Measurements from ENCODE around the gene RAPGEF1. TPM values are rescaled to one million over a fixed set of nuclear protein-coding genes. Genes with fewer than 3 reads are reported as not detected.

Gene RAPGEF1
- total and polyA plus RNA-seq, 7 donors: 72.3 to 319 (median 268) TPM

GRCh38 chr9:131603711-131604439 lies 136.0 kb downstream of the RAPGEF1 start:
- Histone ChIP-seq H3K4me3 (no peak overlapping the region), H3K27me3 (ENCODE audit: insufficient read depth in 3 of 3, low read length in 2 of 3) (no peaks in the 10 kb centered on the region), H3K36me3 (ENCODE audit: insufficient read depth in 1 of 2, low read depth in 1 of 2) (peaks cover 5 to 83% of the 10 kb centered on the region in 2 donors), H3K4me1 (peaks cover 18% of the 10 kb centered on the region), H3K27ac (no peak overlapping the region), H3K9me3 (no peaks in the 10 kb centered on the region)
- WGBS, 3 donors: 85 to 88% (median 86%) methylated on average over 16 of the region's 16 CpGs
- TF ChIP-seq CTCF (IDR thresholded peaks at IDR 0.05): no peak
- ATAC-seq (no peak), DNase-seq (no peak)
- intact Hi-C loops (cut with DNase I): no loop called here

- Histone ChIP-seq H3K27ac (no peak overlapping the region), H3K36me3 (ENCODE audit: insufficient read depth in 1 of 2, low read depth in 1 of 2) (peaks cover 5 to 90% of the 10 kb centered on the region in 2 donors), H3K27me3 (ENCODE audit: insufficient read depth in 3 of 3, low read length in 2 of 3) (no peaks in the 10 kb centered on the region), H3K4me3 (no peak overlapping the region), H3K4me1 (peaks cover 11% of the 10 kb centered on the region), H3K9me3 (no peaks in the 10 kb centered on the region)
- ATAC-seq: no peak
- no peak for DNase-seq
- intact Hi-C loops (cut with DNase I): no loop called here
- TF ChIP-seq CTCF (IDR thresholded peaks at IDR 0.05): no peak
- WGBS, 3 donors: 89 to 94% (median 92%) methylated on average over 9 of the region's 9 CpGs
These were observed 136.7 kb downstream of the RAPGEF1 start for GRCh38 chr9:131603199-131603598.

GRCh38 chr9:131601683-131602181 lies 138.1 kb downstream of the RAPGEF1 start:
- no peak for TF ChIP-seq CTCF (IDR thresholded peaks at IDR 0.05)
- intact Hi-C loops (cut with DNase I): no loop called here
- no peak for DNase-seq

GRCh38 chr9:131598121-131598520 lies 141.8 kb downstream of the RAPGEF1 start:
- WGBS, 3 donors: 82 to 85% (median 84%) methylated on average over 17 of the region's 17 CpGs
- peaks cover 14% of the 10 kb centered on the region for H3K4me1 ChIP-seq
- TF ChIP-seq CTCF (IDR thresholded peaks at IDR 0.05): no peak
- H3K27ac ChIP-seq: no peak overlapping the region
- DNase-seq (peak in 1 of 2 donors; percentile 36), ATAC-seq (no peak)
- H3K9me3 ChIP-seq: no peaks in the 10 kb centered on the region
- no peak overlapping the region for H3K4me3 ChIP-seq
- H3K36me3 ChIP-seq (ENCODE audit: insufficient read depth in 1 of 2, low read depth in 1 of 2): peaks cover 12 to 89% of the 10 kb centered on the region in 2 donors
- intact Hi-C loops (cut with DNase I): loop anchor here in 1 of 2 donors (10.0 kb wide), 1 partner anchor 657 kb away; no protein-coding TSS in a partner anchor
- H3K27me3 ChIP-seq (ENCODE audit: insufficient read depth in 3 of 3, low read length in 2 of 3): no peaks in the 10 kb centered on the region

More at GRCh38 chr9:131601683-131602181, 138.1 kb downstream of the RAPGEF1 start:
- no peak overlapping the region for H3K4me3 ChIP-seq
- peaks cover 11 to 99% of the 10 kb centered on the region in 2 donors for H3K36me3 ChIP-seq (ENCODE audit: insufficient read depth in 1 of 2, low read depth in 1 of 2)
- H3K9me3 ChIP-seq: no peaks in the 10 kb centered on the region
- no peaks in the 10 kb centered on the region for H3K27me3 ChIP-seq (ENCODE audit: insufficient read depth in 3 of 3, low read length in 2 of 3)
- H3K27ac ChIP-seq: no peak overlapping the region
- no peaks in the 10 kb centered on the region for H3K4me1 ChIP-seq
- no peak for ATAC-seq
- 95% methylated on average over 14 of the region's 14 CpGs for WGBS, 3 donors

All from psoas muscle (tissue), 8 donors.